CD4-positive, CD25-positive, alpha-beta regulatory T cell (primary cell): ENCODE data around the gene NADK. TPM values are rescaled to one million over a fixed set of nuclear protein-coding genes. Genes with fewer than 3 reads are reported as not detected.

Experiments
- ATAC-seq, 2 donors: fragments of 150-1000 bp; cut with Tn5 transposase; one replicate each; pipeline ENCODE4 v1.10.0; 2021; ENCODE audit warnings: low read depth in 2 of 2, moderate number of reproducible peaks in 2 of 2, moderate library complexity in 1 of 2
- DNase-seq, 3 donors: peaks; one replicate each; pipeline versions ENCODE4 v3.0.0 to v3.0.0-alpha.2; 2012 to 2022; ENCODE audit warnings: mixed read lengths in 1 of 3
- H3K27ac ChIP-seq: one replicate; pipeline ENCODE4 v1.7.0; 2013; ENCODE audit warnings: mild to moderate bottlenecking, low read length; ENCODE audit not compliant: insufficient read depth, poor library complexity, severe bottlenecking
- H3K27me3 ChIP-seq: one replicate; pipeline ENCODE4 v1.7.0; 2013; ENCODE audit warnings: low read length; ENCODE audit not compliant: control insufficient read depth, insufficient read depth
- H3K36me3 ChIP-seq: one replicate; pipeline ENCODE4 v1.7.0; 2013; ENCODE audit warnings: mild to moderate bottlenecking, low read length, moderate library complexity; ENCODE audit not compliant: control insufficient read depth, insufficient read depth
- H3K4me1 ChIP-seq: 2 replicates; pipeline ENCODE4 v1.7.0; 2013; ENCODE audit warnings: mild to moderate bottlenecking, low read length; ENCODE audit not compliant: insufficient read depth, control insufficient read depth, poor library complexity, severe bottlenecking
- H3K4me3 ChIP-seq: one replicate; pipeline ENCODE4 v1.7.0; 2013; ENCODE audit warnings: low read depth, mild to moderate bottlenecking, low read length, moderate library complexity
- H3K9me3 ChIP-seq, 2 experiments: 1 replicate in 1 of 2; 2 replicates in 1 of 2; pipeline ENCODE4 v1.7.0; 2013; ENCODE audit warnings: low read length in 2 of 2, mild to moderate bottlenecking in 1 of 2, moderate library complexity in 1 of 2; ENCODE audit not compliant: control insufficient read depth in 2 of 2
- H3K27ac Mint-ChIP-seq, 3 donors: one replicate each; pipeline ENCODE4 v1.8.0; 2020 to 2022; ENCODE audit warnings: mild to moderate bottlenecking in 3 of 3, mixed read lengths in 3 of 3, moderate library complexity in 2 of 3
- H3K27me3 Mint-ChIP-seq: one replicate; pipeline ENCODE4 v1.8.0; 2022; ENCODE audit warnings: mild to moderate bottlenecking, mixed read lengths
- H3K36me3 Mint-ChIP-seq: one replicate; pipeline ENCODE4 v1.8.0; 2020; ENCODE audit warnings: mixed read lengths
- H3K4me1 Mint-ChIP-seq, 4 donors: one replicate each; pipeline ENCODE4 v1.8.0; 2020 to 2022; ENCODE audit warnings: mixed read lengths in 4 of 4, mild to moderate bottlenecking in 1 of 4
- H3K4me3 Mint-ChIP-seq, 4 donors: one replicate each; pipeline ENCODE4 v1.8.0; 2020 to 2022; ENCODE audit warnings: mild to moderate bottlenecking in 4 of 4, mixed read lengths in 4 of 4, moderate library complexity in 3 of 4
- H3K9me3 Mint-ChIP-seq, 7 donors: one replicate each; pipeline ENCODE4 v1.8.0; 2020 to 2022; ENCODE audit warnings: mixed read lengths in 7 of 7, mild to moderate bottlenecking in 3 of 7, moderate library complexity in 2 of 7
- polyA plus RNA-seq, 4 donors: library from polyadenylated mRNA; unstranded; fragments of 300-500 nt; fragmentation: Illumina TruSeq; gene quantifications; one replicate each; pipeline ENCODE4 v1.2.3, GENCODE V29; 2021
- total RNA-seq: library from RNA; stranded (reverse); gene quantifications from one replicate; pipeline ENCODE4 v1.2.3, GENCODE V29; 2022

NADK gene, protein sequence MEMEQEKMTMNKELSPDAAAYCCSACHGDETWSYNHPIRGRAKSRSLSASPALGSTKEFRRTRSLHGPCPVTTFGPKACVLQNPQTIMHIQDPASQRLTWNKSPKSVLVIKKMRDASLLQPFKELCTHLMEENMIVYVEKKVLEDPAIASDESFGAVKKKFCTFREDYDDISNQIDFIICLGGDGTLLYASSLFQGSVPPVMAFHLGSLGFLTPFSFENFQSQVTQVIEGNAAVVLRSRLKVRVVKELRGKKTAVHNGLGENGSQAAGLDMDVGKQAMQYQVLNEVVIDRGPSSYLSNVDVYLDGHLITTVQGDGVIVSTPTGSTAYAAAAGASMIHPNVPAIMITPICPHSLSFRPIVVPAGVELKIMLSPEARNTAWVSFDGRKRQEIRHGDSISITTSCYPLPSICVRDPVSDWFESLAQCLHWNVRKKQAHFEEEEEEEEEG
- total RNA-seq (52.6 TPM), polyA plus RNA-seq (10 to 100 TPM; 18.7 to 27.1 (median 21.2) TPM)

DNA sequence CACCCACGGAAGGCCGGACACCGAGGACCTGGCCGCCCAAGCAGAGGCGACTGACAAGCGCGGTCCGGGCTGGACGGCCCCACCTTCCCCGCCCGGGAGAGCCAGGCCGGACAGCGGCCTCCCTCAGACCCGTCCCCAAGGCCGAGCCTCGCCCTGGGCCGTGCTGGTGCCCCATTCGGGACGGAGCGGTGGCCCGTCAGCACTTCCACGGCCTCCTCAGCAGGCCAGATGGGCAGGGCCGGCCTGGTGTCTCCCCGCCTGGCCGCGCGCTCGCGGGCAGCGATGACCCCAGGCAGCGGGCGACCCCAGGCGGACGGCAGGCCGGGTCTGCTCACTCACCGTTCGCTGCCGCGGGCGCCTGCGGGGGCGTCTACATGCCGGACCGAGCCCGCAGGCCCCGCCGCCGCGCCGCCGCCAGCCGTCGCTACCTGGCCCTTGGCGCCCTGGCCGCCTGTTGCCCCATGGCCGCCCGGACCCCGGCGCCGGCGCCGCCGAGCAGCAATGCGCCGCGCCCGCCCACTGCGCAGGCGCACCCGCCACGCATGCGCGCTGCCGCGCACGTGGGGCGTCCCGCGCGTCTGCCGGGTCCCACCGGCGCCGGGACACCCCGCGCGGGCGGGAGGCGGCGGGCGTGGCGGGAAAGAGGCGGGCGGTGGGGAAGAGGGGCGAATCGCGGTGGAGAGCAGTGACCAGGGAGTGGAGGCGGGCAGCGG lies at the start of gene NADK:
Gene NADK, minus strand, starts transcription at position 521 of the 713 bp plus-strand sequence. CDS start 13,064 bp downstream, outside the sequence.
- DNase-seq, result peak; percentile 62 to 78 (median 76)
- peak; percentile 41 to 45 for ATAC-seq
- Mint-ChIP-seq H3K27me3 (no peaks in the 10 kb centered on the region), H3K36me3 (peaks cover 4% of the 10 kb centered on the region), H3K4me1 (peaks cover 0 to 68% (median 48%) of the 10 kb centered on the region in 4 donors), H3K27ac (peak within 1 kb of the TSS; percentile 88 to 98 (median 95)), H3K9me3 (no peaks in the 10 kb centered on the region), H3K4me3 (peak within 1 kb of the TSS; percentile 91 to 95 (median 93))
- Histone ChIP-seq H3K4me3 (peak within 1 kb of the TSS; percentile 75), H3K27me3 (no peaks in the 10 kb centered on the region), H3K36me3 (no peaks in the 10 kb centered on the region), H3K4me1 (peaks cover 71% of the 10 kb centered on the region), H3K9me3 (no peaks in the 10 kb centered on the region), H3K27ac (peak within 1 kb of the TSS; percentile 89)

DNA sequence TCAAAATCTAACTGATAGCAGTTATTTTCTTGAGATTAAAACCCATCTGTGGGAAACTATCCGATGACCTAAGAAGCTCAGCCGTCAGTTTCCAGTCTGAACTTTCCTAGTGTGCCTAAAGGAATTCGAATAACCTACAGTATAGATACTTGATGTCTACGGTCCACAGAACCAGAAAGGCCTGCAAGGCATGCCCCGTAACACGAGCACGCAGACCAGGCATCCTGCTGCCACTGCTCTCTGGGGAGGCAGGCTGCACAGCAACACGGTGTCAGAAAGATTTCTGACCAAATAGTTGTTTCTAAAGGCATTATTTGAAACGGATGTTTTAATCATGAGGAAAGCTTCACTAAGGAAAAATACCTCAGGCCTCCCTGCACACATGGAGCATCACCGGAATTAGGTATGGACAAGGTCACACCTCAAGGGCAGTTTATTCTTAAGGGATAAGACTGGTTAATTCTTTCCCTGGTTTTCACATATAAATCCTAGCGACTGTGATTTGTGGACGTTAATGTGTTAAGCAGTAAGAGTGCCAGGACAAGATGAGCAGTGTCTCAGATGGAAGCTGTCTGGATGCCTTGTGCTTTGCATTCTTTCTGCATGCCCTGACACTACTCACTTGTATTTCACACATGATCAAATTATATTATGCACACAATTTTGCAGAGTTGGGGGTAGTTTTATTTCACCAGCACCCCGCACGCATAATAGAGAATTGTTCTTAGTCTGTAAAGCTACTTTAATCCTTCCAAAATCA lies 49.0 kb upstream of the NADK start:
- Mint-ChIP-seq H3K27me3 (no peaks in the 10 kb centered on the region), H3K9me3 (no peaks in the 10 kb centered on the region), H3K4me1 (peaks cover 19 to 45% (median 28%) of the 10 kb centered on the region in 4 donors), H3K36me3 (peaks cover 23% of the 10 kb centered on the region), H3K27ac (peak overlapping the region in 2 of 3 donors; percentile 30 to 55), H3K4me3 (no peak overlapping the region)
- no peaks in the 10 kb centered on the region for H3K27me3 ChIP-seq
- ATAC-seq, result no peak
- H3K36me3 ChIP-seq, result peaks cover 37% of the 10 kb centered on the region
- H3K27ac ChIP-seq, result no peak overlapping the region
- no peaks in the 10 kb centered on the region for H3K9me3 ChIP-seq
- H3K4me1 ChIP-seq, result peaks cover 4% of the 10 kb centered on the region
- no peak overlapping the region for H3K4me3 ChIP-seq
- no peak for DNase-seq

DNA sequence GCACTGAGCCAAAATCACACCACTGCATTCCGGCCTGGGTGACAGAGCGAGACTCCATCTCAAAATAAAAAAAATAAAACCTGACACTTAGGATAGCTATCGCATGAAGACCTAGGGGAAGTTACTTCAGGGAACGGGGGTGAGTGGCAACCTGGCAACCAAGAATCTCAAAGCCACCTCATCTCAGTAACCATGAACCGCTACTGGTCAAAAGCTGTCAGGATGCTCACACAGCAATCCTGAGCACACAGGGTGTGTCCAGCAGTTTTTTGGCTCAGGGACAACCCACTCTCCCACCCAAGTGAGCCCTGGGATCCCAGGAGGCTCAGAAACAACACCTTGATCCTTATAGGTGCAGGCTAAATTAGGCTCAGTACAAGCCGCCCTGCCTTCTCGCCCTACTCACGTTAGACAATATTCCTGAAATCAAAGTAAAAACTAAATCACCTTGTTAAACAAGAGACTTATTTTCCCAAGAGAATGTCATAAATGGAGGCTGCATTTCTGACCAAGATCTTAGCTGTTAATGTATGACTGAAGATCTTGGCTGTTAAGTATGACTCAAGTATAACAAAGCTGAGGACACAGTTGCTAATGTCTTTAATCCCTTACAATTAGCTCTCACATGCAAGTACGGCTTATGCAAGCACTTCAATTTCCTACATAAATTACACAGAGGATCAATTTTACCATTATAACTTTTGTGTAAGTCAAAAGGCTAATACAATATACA lies 48.3 kb upstream of the NADK start:
- H3K4me3 ChIP-seq, result no peak overlapping the region
- H3K27ac Mint-ChIP-seq, result peak overlapping the region in 2 of 3 donors; percentile 6 to 55
- H3K36me3 Mint-ChIP-seq, result peaks cover 20% of the 10 kb centered on the region
- DNase-seq, result no peak
- peaks cover 4% of the 10 kb centered on the region for H3K4me1 ChIP-seq
- H3K27me3 Mint-ChIP-seq, result no peaks in the 10 kb centered on the region
- no peak overlapping the region for H3K4me3 Mint-ChIP-seq
- H3K27ac ChIP-seq, result no peak overlapping the region
- ATAC-seq, result no peak
- H3K9me3 Mint-ChIP-seq, result no peaks in the 10 kb centered on the region
- peaks cover 17 to 43% (median 25%) of the 10 kb centered on the region in 4 donors for H3K4me1 Mint-ChIP-seq
- H3K9me3 ChIP-seq, result no peaks in the 10 kb centered on the region
- peaks cover 36% of the 10 kb centered on the region for H3K36me3 ChIP-seq
- H3K27me3 ChIP-seq, result no peaks in the 10 kb centered on the region

DNA sequence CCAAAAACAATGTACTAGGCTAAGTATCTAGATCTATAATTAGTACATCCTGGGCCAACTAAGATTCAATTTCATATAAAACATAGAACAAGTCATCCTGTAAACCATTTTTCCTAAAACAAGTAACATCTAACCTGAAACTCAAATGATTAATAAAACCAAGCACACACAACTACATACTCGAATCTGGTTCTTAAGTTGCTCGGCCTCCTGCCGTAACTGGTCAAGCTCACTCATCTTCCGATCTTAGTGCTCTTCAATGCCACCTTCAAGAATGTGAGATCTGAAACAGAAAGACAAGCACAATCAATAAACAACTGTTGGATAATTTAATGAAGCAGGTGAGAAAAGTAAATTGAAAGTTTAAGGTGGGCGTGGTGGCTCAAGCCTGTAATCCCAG lies 46.9 kb upstream of the NADK start:
- ATAC-seq (no peak), DNase-seq (no peak)
- no peak overlapping the region for H3K4me3 ChIP-seq
- Mint-ChIP-seq H3K9me3 (no peaks in the 10 kb centered on the region), H3K27me3 (no peaks in the 10 kb centered on the region), H3K27ac (peak overlapping the region; percentile 18 to 51 (median 23)), H3K4me1 (peaks cover 17 to 51% (median 26%) of the 10 kb centered on the region in 4 donors), H3K4me3 (no peak overlapping the region), H3K36me3 (peaks cover 25% of the 10 kb centered on the region)
- peaks cover 49% of the 10 kb centered on the region for H3K36me3 ChIP-seq
- no peak overlapping the region for H3K27ac ChIP-seq
- H3K27me3 ChIP-seq, result no peaks in the 10 kb centered on the region
- H3K9me3 ChIP-seq, result no peaks in the 10 kb centered on the region
- peaks cover 6% of the 10 kb centered on the region for H3K4me1 ChIP-seq

DNA sequence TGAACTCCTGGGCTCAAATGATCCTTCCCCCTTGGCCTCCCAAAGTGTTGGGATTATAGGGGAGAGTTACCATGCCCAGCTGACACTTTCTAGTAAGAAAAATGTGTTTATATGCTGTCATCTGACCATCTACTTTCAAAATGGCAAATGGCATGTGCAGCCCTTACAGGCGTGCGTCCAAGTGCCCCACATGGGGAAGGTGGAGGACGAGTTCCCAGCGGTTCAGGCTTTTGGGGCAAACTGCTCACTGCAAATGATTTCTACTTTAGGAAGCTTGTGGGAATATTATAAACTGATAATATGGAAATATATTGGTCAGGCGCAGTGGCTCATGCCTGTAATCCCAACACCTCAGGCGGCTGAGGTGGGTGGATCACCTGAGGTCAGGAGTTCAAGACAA lies 41.5 kb upstream of the NADK start:
- DNase-seq (no peak), ATAC-seq (no peak)
- H3K4me3 Mint-ChIP-seq, result no peak overlapping the region
- H3K9me3 Mint-ChIP-seq, result no peaks in the 10 kb centered on the region
- Histone ChIP-seq H3K4me3 (no peak overlapping the region), H3K36me3 (peaks cover 67% of the 10 kb centered on the region), H3K4me1 (peaks cover 3% of the 10 kb centered on the region), H3K27me3 (no peaks in the 10 kb centered on the region), H3K9me3 (no peaks in the 10 kb centered on the region), H3K27ac (no peak overlapping the region)
- H3K4me1 Mint-ChIP-seq, result peaks cover 6 to 26% (median 9%) of the 10 kb centered on the region in 4 donors
- H3K27me3 Mint-ChIP-seq, result no peaks in the 10 kb centered on the region
- peaks cover 28% of the 10 kb centered on the region for H3K36me3 Mint-ChIP-seq
- no peak overlapping the region for H3K27ac Mint-ChIP-seq

DNA sequence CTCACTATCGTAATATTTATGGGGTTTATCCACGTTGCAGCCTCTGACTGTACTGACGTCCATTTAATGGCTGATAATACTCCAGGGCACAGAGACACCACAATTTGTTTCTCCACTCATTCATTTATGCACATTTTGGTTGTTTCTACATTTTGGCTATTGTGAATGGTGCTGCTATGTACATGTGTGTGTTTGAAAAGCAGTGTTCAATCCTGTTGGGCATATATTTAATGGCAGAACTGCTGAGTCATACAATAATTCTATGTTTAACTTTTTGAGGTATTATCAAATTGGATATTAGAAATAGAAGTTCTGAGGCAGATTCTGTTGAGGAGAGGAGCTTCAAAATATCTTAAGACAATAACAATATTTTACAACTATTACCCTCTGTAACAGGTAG lies 39.0 kb upstream of the NADK start:
- Histone ChIP-seq H3K27ac (no peak overlapping the region), H3K4me3 (no peak overlapping the region), H3K27me3 (no peaks in the 10 kb centered on the region), H3K4me1 (peaks cover 3% of the 10 kb centered on the region), H3K36me3 (peaks cover 69% of the 10 kb centered on the region), H3K9me3 (no peaks in the 10 kb centered on the region)
- ATAC-seq, result no peak
- H3K9me3 Mint-ChIP-seq, result no peaks in the 10 kb centered on the region
- H3K27me3 Mint-ChIP-seq, result no peaks in the 10 kb centered on the region
- H3K4me1 Mint-ChIP-seq, result peaks cover 0 to 21% (median 8%) of the 10 kb centered on the region in 4 donors
- H3K27ac Mint-ChIP-seq, result peak overlapping the region in 1 of 3 donors; percentile 9
- H3K36me3 Mint-ChIP-seq, result peaks cover 30% of the 10 kb centered on the region
- no peak overlapping the region for H3K4me3 Mint-ChIP-seq
- DNase-seq, result no peak
